H1 (cell line): ENCODE results near the gene TRAPPC6A. TPM values are rescaled to one million over a fixed set of nuclear protein-coding genes. Genes with fewer than 3 reads are reported as not detected.
A peak's percentile ranks its signal among the peaks of the same experiment; 100 is the strongest.

Experiments
- CTCF ChIA-PET: fragments of 300-600 bp; sonication (Branson Sonifier 250); formaldehyde crosslinking; loops from one replicate; lab custom pipeline; 2021; ENCODE audit not compliant: partially characterized antibody; lab: Charles Lee
- POLR2A ChIA-PET: fragments of 300-600 bp; sonication (Branson Sonifier 250); formaldehyde crosslinking; loops from one replicate; lab custom pipeline; 2021; ENCODE audit warnings: inconsistent platforms; ENCODE audit not compliant: partially characterized antibody; lab: Charles Lee
- DNase-seq, 2 experiments: peaks; one replicate each; pipeline versions ENCODE4 v3.0.0 to v3.0.0-alpha.2; 2010 to 2022; ENCODE audit warnings: low spot score in 2 of 2, low read depth in 1 of 2, mixed read lengths in 1 of 2
- FAIRE-seq: peaks from 2 replicates; lab custom pipeline; 2011; peaks lifted over from hg19 to GRCh38; lab: Jason Lieb, UNC
- H2AFZ ChIP-seq: 2 replicates; pipeline ENCODE4 v1.8.1; 2012; ENCODE audit warnings: low read length, inconsistent platforms
- H2AK5ac ChIP-seq: 2 replicates; pipeline ENCODE4 v1.6.1; 2013; ENCODE audit warnings: low read depth, low read length
- H2BK120ac ChIP-seq: replicated peaks from 2 replicates; pipeline ENCODE3; 2013; ENCODE audit warnings: low read depth, low read length, inconsistent platforms
- H2BK12ac ChIP-seq: 2 replicates; pipeline ENCODE4 v1.6.1; 2013; ENCODE audit warnings: low read depth, low read length
- H2BK15ac ChIP-seq: 2 replicates; pipeline ENCODE4 v1.6.1; 2013; ENCODE audit warnings: low read length
- H2BK20ac ChIP-seq: 2 replicates; pipeline ENCODE4 v1.6.1; 2013; ENCODE audit warnings: low read length
- H2BK5ac ChIP-seq: 2 replicates; pipeline ENCODE4 v1.6.1; 2013; ENCODE audit warnings: low read depth, low read length
- H3K14ac ChIP-seq: 2 replicates; pipeline ENCODE4 v1.6.1; 2013; ENCODE audit warnings: inconsistent platforms; ENCODE audit not compliant: insufficient read length
- H3K18ac ChIP-seq: 2 replicates; pipeline ENCODE4 v1.6.1; 2013; ENCODE audit warnings: low read length; ENCODE audit errors: extremely low read depth
- H3K23ac ChIP-seq: 2 replicates; pipeline ENCODE4 v1.6.1; 2013; ENCODE audit warnings: inconsistent platforms; ENCODE audit not compliant: insufficient read length
- H3K23me2 ChIP-seq: 2 replicates; pipeline ENCODE4 v1.6.1; 2013; ENCODE audit warnings: low read depth, low read length
- H3K27ac ChIP-seq: 2 replicates; pipeline ENCODE4 v1.6.1; 2011; ENCODE audit warnings: low read depth, low read length, inconsistent platforms
- H3K27me3 ChIP-seq, 4 experiments: replicated peaks in 1 of 4; 1 replicate in 1 of 4; 2 replicates in 3 of 4; pipeline versions ENCODE4 v1.6.1 to v1.8.1; 2011 to 2013; ENCODE audit warnings: low read length in 3 of 4, mild to moderate bottlenecking in 3 of 4, inconsistent platforms in 2 of 4, mixed read lengths in 2 of 4, moderate library complexity in 1 of 4; ENCODE audit not compliant: control insufficient read depth in 3 of 4, insufficient read depth in 3 of 4; ENCODE audit errors: extremely low read depth in 1 of 4
- H3K36me3 ChIP-seq, 4 experiments: 2 replicates each; pipeline versions ENCODE4 v1.6.1 to v1.8.1; 2011 to 2013; ENCODE audit warnings: mild to moderate bottlenecking in 4 of 4, low read length in 3 of 4, moderate library complexity in 2 of 4, control low read depth in 1 of 4, inconsistent platforms in 1 of 4; ENCODE audit not compliant: insufficient read depth in 4 of 4, control insufficient read depth in 2 of 4
- H3K4ac ChIP-seq: replicated peaks from 2 replicates; pipeline ENCODE3; 2013; ENCODE audit warnings: low read length, low read depth, mixed read lengths, inconsistent platforms; ENCODE audit not compliant: insufficient read length
- H3K4me1 ChIP-seq, 4 experiments: replicated peaks in 1 of 4; 1 replicate in 1 of 4; 2 replicates in 3 of 4; pipeline versions ENCODE4 v1.6.1 to v1.8.1; 2011 to 2013; ENCODE audit warnings: low read length in 3 of 4, inconsistent platforms in 2 of 4, mixed read lengths in 1 of 4; ENCODE audit not compliant: insufficient read depth in 4 of 4, control insufficient read depth in 3 of 4
- H3K4me2 ChIP-seq, 2 experiments: 2 replicates each; pipeline versions ENCODE4 v1.6.1 to v1.8.1; 2011 to 2013; ENCODE audit warnings: low read depth in 2 of 2, low read length in 2 of 2, control low read depth in 1 of 2, inconsistent platforms in 1 of 2, mild to moderate bottlenecking in 1 of 2; ENCODE audit not compliant: insufficient read depth in 1 of 2
- H3K4me3 ChIP-seq, 4 experiments: fragments of 200-600, 300-600 bp in 1 of 4; sonication (generic), shearing (Covaris generic), sonication (Bioruptor Twin) in 1 of 4; 2 replicates each; pipeline versions ENCODE4 v1.5.1 to v1.8.1; 2011 to 2016; ENCODE audit warnings: low read length in 4 of 4, low read depth in 3 of 4, control low read depth in 2 of 4, inconsistent platforms in 2 of 4, mild to moderate bottlenecking in 2 of 4, mixed read lengths in 1 of 4, moderate library complexity in 1 of 4; ENCODE audit not compliant: insufficient read depth in 2 of 4; ENCODE audit errors: extremely low read depth in 1 of 4
- H3K56ac ChIP-seq: replicated peaks from 2 replicates; pipeline ENCODE3; 2013; ENCODE audit warnings: low read depth, mild to moderate bottlenecking, mixed read lengths, low read length, inconsistent platforms; ENCODE audit not compliant: insufficient read length
- H3K79me1 ChIP-seq: 2 replicates; pipeline ENCODE4 v1.6.1; 2013; ENCODE audit warnings: low read depth, low read length, control low read depth
- H3K79me2 ChIP-seq, 2 experiments: 2 replicates each; pipeline versions ENCODE4 v1.6.1 to v1.8.1; 2012 to 2013; ENCODE audit warnings: low read length in 2 of 2, mild to moderate bottlenecking in 2 of 2, inconsistent platforms in 1 of 2; ENCODE audit not compliant: insufficient read depth in 2 of 2, control insufficient read depth in 1 of 2
- H3K9ac ChIP-seq, 4 experiments: replicated peaks in 1 of 4; 1 replicate in 1 of 4; 2 replicates in 3 of 4; pipeline versions ENCODE4 v1.6.1 to v1.8.1; 2011 to 2013; ENCODE audit warnings: low read depth in 3 of 4, low read length in 3 of 4, control low read depth in 2 of 4, mild to moderate bottlenecking in 2 of 4, moderate library complexity in 2 of 4, inconsistent platforms in 1 of 4; ENCODE audit errors: extremely low read depth in 1 of 4
- H3K9me3 ChIP-seq, 2 experiments: 2 replicates each; pipeline versions ENCODE4 v1.6.1 to v1.8.1; 2012 to 2013; ENCODE audit warnings: mild to moderate bottlenecking in 2 of 2, moderate library complexity in 2 of 2, control low read depth in 1 of 2, inconsistent platforms in 1 of 2, low read depth in 1 of 2, low read length in 1 of 2, mixed read lengths in 1 of 2; ENCODE audit not compliant: insufficient read depth in 2 of 2
- H4K20me1 ChIP-seq, 2 experiments: replicated peaks in 1 of 2; 2 replicates each; pipeline versions ENCODE3 to v1.8.1; 2011 to 2013; ENCODE audit warnings: inconsistent platforms in 2 of 2, low read length in 2 of 2, mild to moderate bottlenecking in 1 of 2; ENCODE audit not compliant: insufficient read depth in 2 of 2, control insufficient read depth in 1 of 2
- H4K5ac ChIP-seq: 2 replicates; pipeline ENCODE4 v1.6.1; 2013; ENCODE audit warnings: low read length, low read depth, mixed read lengths, inconsistent platforms; ENCODE audit not compliant: insufficient read length
- H4K8ac ChIP-seq: 2 replicates; pipeline ENCODE4 v1.8.0; 2013; ENCODE audit warnings: mild to moderate bottlenecking, moderate library complexity, low read length, inconsistent platforms; ENCODE audit not compliant: insufficient read depth; ENCODE audit errors: extremely low read depth
- H4K91ac ChIP-seq: replicated peaks from 2 replicates; pipeline ENCODE3; 2013; ENCODE audit warnings: low read length, mixed read lengths, inconsistent platforms; ENCODE audit not compliant: insufficient read length
- EP300 ChIP-seq, 2 experiments: IDR thresholded peaks; 1 replicate in 1 of 2; 2 replicates in 1 of 2; pipeline ENCODE4 v1.6.1; 2011 to 2012; ENCODE audit warnings: low read depth in 2 of 2, low read length in 2 of 2, mild to moderate bottlenecking in 2 of 2, borderline replicate concordance in 1 of 2, inconsistent platforms in 1 of 2, moderate library complexity in 1 of 2
- KDM1A ChIP-seq: fragments of 200-600, 300-600 bp; sonication (generic); IDR thresholded peaks from 2 replicates; pipeline ENCODE4 v1.7.1; 2016; ENCODE audit warnings: mild to moderate bottlenecking, low read length, borderline replicate concordance
- KDM5A ChIP-seq: fragments of 200-600 bp; IDR thresholded peaks from 2 replicates; pipeline ENCODE4 v1.7.1; 2012; ENCODE audit warnings: mild to moderate bottlenecking, low read length, inconsistent platforms, mixed read lengths
- NANOG ChIP-seq: IDR thresholded peaks from 2 replicates; pipeline ENCODE4 v1.6.1; 2011; ENCODE audit warnings: low read length, low read depth, mild to moderate bottlenecking, inconsistent platforms; ENCODE audit not compliant: insufficient read depth, poor library complexity, severe bottlenecking
- RXRA ChIP-seq: IDR thresholded peaks from 2 replicates; pipeline ENCODE4 v1.6.1; 2011; ENCODE audit warnings: low read depth, mild to moderate bottlenecking, low read length, moderate library complexity; ENCODE audit not compliant: insufficient read depth
- WGBS, 2 experiments: shearing (Covaris generic) in 1 of 2; methylation state at CpG; one replicate each; pipeline versions ENCODE4 v1.1.6 to v1.1.7; 2013 to 2015; ENCODE audit warnings: low lambda C conversion rate in 2 of 2, mixed read lengths in 2 of 2, inconsistent platforms in 1 of 2, low coverage in 1 of 2, missing lambda C conversion rate in 1 of 2; ENCODE audit not compliant: insufficient replicate concordance in 2 of 2, insufficient coverage in 1 of 2, insufficient read length in 1 of 2; ENCODE audit errors: extremely low coverage in 1 of 2, missing lambda C conversion rate in 1 of 2; 5-methylcytosine and 5-hydroxymethylcytosine counted together
- polyA plus RNA-seq, 7 experiments: library from polyadenylated mRNA; depleted of rRNA in 3 of 7; stranded (reverse) in 5 of 7; unstranded in 2 of 7; fragments of >200 nt in 5 of 7; fragments of 200-250 nt in 2 of 7; gene quantifications; 1 replicate in 5 of 7; 2 replicates in 1 of 7; 4 replicates in 1 of 7; pipeline versions ENCODE4 v1.2.1 to v1.2.3, GENCODE V29; 2011 to 2013; ENCODE audit warnings: missing spikeins in 2 of 7, mixed read lengths in 2 of 7
- total RNA-seq: library from RNA; stranded (reverse); fragmentation: NEBNext Ultra II Directional; extraction: Animal tissue kit (Norgen Biotek cat#: 25700); gene quantifications from 2 replicates; pipeline ENCODE4 v1.2.1, GENCODE V29; 2021
- TF ChIP-seq, protein P1 (sequence below): IDR thresholded peaks from 2 replicates; pipeline ENCODE4 v1.6.1; 2011; ENCODE audit warnings: low read length, improper control_type of control experiment

Gene TRAPPC6A
- total and polyA plus RNA-seq, 2 of the 8 experiments (the other 6 are each of a cell fraction or from before 2014, with no cell fraction given), result 31.8 to 130 TPM

DNA sequence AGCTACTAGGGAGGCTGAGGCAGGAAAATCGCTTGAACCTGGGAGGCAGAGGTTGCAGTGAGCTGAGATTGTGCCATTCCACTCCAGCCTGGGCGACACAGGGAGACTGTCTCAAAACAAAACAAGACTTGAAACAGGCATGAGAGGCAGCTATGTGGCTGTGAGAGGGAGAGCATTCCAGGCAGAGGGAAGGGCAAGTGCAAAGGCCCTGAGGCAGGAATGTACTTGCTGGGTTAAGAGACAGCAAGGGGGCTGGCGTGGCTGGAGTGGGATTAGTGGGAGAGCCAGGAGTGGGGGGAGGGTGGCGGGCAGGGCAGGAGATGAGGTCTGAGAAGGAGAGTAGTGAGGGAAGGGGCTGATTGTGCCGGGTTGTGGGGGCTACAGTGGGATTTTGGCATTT, 45.8 kb upstream of the TRAPPC6A start:
- no peaks in the 10 kb centered on the region for H3K23me2 ChIP-seq
- H3K4me1 ChIP-seq, result peaks cover 0 to 5% (median 0%) of the 10 kb centered on the region in 4 experiments; a peak in 2 of 7 replicates
- no peak for TF ChIP-seq RXRA
- TF ChIP-seq EP300 (IDR thresholded peaks at IDR 0.05; ENCODE audit: borderline replicate concordance in 1 of 2, low read depth in 2 of 2, low read length in 2 of 2), result no peak
- no peak for TF ChIP-seq KDM5A
- peak; percentile 54; the same call in 1 of the 2 replicates for TF ChIP-seq KDM1A
- TF ChIP-seq, protein P1, sequence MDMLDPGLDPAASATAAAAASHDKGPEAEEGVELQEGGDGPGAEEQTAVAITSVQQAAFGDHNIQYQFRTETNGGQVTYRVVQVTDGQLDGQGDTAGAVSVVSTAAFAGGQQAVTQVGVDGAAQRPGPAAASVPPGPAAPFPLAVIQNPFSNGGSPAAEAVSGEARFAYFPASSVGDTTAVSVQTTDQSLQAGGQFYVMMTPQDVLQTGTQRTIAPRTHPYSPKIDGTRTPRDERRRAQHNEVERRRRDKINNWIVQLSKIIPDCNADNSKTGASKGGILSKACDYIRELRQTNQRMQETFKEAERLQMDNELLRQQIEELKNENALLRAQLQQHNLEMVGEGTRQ, result no peak
- TF ChIP-seq NANOG, result no peak
- TF ChIP-seq, all 59 proteins: peak for 1
- Histone ChIP-seq H4K8ac (no peak overlapping the region), H2BK15ac (no peak overlapping the region), H3K23ac (no peak overlapping the region), H3K4me2 (no peak overlapping the region), H3K4ac (no peak overlapping the region), H3K27ac (no peak overlapping the region), H2BK5ac (no peak overlapping the region), H3K27me3 (peaks cover 0 to 3% (median under 1%) of the 10 kb centered on the region in 4 experiments; a peak in 5 of 7 replicates), H3K79me1 (no peaks in the 10 kb centered on the region), H2BK20ac (no peak overlapping the region), H4K91ac (no peak overlapping the region), H3K56ac (no peak overlapping the region), H4K20me1 (peaks cover 0 to 4% of the 10 kb centered on the region in 2 experiments), H3K9me3 (no peaks in the 10 kb centered on the region), H3K36me3 (no peaks in the 10 kb centered on the region), H2BK120ac (no peak overlapping the region), H3K18ac (no peak overlapping the region), H4K5ac (no peak overlapping the region), H3K79me2 (no peaks in the 10 kb centered on the region), H2BK12ac (no peak overlapping the region), H3K9ac (no peak overlapping the region), H2AK5ac (no peak overlapping the region), H3K4me3 (no peak overlapping the region), H2AFZ (no peak overlapping the region), H3K14ac (no peak overlapping the region)
- no peak for FAIRE-seq
- CTCF ChIA-PET, result interaction anchor here (0.7 to 1.4 kb wide), 6 partner anchors 9 to 164 kb away, joined by 3 to 5 read pairs (median 4); no protein-coding TSS in a partner anchor
- 73% methylated on average over 3 of the region's 5 CpGs; no CpG with 5 or more reads in 1 of the 2 experiments for WGBS, 2 experiments
- no peak for DNase-seq
- POLR2A ChIA-PET, result interaction anchor here (1.2 to 1.5 kb wide), 3 partner anchors 10 to 23 kb away, joined by 3 to 4 read pairs (median 3); no protein-coding TSS in a partner anchor
